BJ (cell line): ENCODE data around the gene BCO1. TPM values are rescaled to one million over a fixed set of nuclear protein-coding genes. Genes with fewer than 3 reads are reported as not detected.

Source experiments
- CTCF ChIA-PET: fragments of 350-600 bp; formaldehyde crosslinking; extraction: SDS; loops from one replicate; lab custom pipeline; 2021; ENCODE audit warnings: antibody characterized with exemption, inconsistent platforms; lab: Yijun Ruan, JAX
- POLR2A ChIA-PET: fragments of 300-600 bp; sonication (Branson Sonifier 250); formaldehyde crosslinking; extraction: SDS; loops from one replicate; lab custom pipeline; 2021; ENCODE audit warnings: antibody characterized with exemption; lab: Charles Lee
- DNase-seq: peaks from one replicate; pipeline ENCODE4 v3.0.0-alpha.2; 2011; ENCODE audit warnings: low read depth
- H3K27me3 ChIP-seq: 2 replicates; pipeline ENCODE4 v1.6.0; 2011; ENCODE audit warnings: low read length; ENCODE audit not compliant: control insufficient read depth, insufficient read depth
- H3K36me3 ChIP-seq: 2 replicates; pipeline ENCODE4 v1.5.1; 2011; ENCODE audit warnings: low read length; ENCODE audit not compliant: control insufficient read depth, insufficient read depth
- H3K4me3 ChIP-seq: 2 replicates; pipeline ENCODE4 v1.5.1; 2011; ENCODE audit warnings: low read depth, mild to moderate bottlenecking, control low read depth, low read length
- polyA plus RNA-seq: library from polyadenylated mRNA; depleted of rRNA; stranded (reverse); fragments of >200 nt; gene quantifications from 2 replicates; pipeline ENCODE4 v1.2.3, GENCODE V29; 2011
- TF ChIP-seq, protein P1 (sequence below): IDR thresholded peaks from 2 replicates; pipeline ENCODE4 v1.5.1; 2011; ENCODE audit warnings: low read depth, mild to moderate bottlenecking, control low read depth, inconsistent platforms, low read length, moderate library complexity; ENCODE audit not compliant: insufficient read depth

BCO1 gene
- polyA plus RNA-seq, 1 experiment, result not detected

DNA sequence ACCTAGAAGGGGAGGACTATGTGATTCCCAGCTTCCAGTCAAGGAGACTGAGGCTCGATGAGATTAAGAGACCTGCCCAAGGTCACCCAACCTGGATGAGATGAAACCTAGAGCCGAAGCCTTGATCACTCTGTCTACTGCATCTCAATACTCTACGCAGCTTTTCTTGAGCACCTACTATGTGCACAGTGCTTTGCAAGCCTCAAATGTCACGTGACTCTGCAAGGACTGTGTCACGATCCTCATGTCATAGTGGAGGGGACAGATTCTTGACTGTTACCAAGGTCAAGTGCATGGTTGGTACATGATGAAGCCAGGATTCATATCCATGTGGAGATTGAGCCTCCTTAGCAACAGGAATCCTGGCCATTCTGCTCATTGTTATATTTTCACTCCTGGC is 14.7 kb downstream of the BCO1 start:
- CTCF ChIA-PET, result interaction anchor here (4.2 kb wide), 1 partner anchor 8 kb away, joined by 19 read pairs; no protein-coding TSS in a partner anchor
- H3K36me3 ChIP-seq, result no peaks in the 10 kb centered on the region
- no peak overlapping the region for H3K4me3 ChIP-seq
- TF ChIP-seq, protein P1, sequence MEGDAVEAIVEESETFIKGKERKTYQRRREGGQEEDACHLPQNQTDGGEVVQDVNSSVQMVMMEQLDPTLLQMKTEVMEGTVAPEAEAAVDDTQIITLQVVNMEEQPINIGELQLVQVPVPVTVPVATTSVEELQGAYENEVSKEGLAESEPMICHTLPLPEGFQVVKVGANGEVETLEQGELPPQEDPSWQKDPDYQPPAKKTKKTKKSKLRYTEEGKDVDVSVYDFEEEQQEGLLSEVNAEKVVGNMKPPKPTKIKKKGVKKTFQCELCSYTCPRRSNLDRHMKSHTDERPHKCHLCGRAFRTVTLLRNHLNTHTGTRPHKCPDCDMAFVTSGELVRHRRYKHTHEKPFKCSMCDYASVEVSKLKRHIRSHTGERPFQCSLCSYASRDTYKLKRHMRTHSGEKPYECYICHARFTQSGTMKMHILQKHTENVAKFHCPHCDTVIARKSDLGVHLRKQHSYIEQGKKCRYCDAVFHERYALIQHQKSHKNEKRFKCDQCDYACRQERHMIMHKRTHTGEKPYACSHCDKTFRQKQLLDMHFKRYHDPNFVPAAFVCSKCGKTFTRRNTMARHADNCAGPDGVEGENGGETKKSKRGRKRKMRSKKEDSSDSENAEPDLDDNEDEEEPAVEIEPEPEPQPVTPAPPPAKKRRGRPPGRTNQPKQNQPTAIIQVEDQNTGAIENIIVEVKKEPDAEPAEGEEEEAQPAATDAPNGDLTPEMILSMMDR, result no peak
- H3K27me3 ChIP-seq, result no peaks in the 10 kb centered on the region; the same call in none of the 2 replicates
- POLR2A ChIA-PET, result no interaction called here
- DNase-seq, result no peak

DNA sequence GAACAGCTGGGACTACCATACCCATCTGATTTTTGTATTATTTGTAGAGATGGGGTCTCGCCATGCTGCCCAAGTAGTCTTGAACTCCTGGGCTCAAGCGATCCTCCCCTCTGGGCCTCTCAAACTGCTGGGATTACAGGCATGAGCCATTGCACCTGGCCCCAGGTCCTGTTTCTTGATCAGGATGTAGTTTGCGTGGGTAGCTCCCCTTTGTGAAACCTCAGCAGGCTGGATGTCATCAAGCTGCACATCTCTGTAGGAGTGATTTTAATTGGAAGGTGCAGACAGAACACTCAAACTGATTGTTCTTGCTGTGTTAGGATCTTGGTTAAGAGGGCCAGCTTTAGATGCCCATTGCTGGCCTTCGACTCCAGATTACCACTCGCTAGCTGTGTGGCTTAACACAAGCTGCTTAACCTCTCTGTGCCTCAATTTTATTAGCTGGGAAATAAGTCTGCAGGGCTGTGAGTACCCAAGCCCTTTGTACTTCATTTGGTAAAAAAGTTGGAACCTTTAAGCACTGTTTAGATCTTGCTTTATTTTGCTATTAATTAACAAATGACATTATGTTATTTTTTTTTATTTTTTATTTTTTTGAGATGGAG is 16.5 kb downstream of the BCO1 start:
- POLR2A ChIA-PET, result no interaction called here
- Histone ChIP-seq H3K27me3 (no peaks in the 10 kb centered on the region; the same call in none of the 2 replicates), H3K4me3 (no peak overlapping the region), H3K36me3 (no peaks in the 10 kb centered on the region)
- TF ChIP-seq, protein P1, result no peak
- CTCF ChIA-PET, result interaction anchor here (1.8 kb wide), 1 partner anchor 9 kb away, joined by 4 read pairs; no protein-coding TSS in a partner anchor
- DNase-seq, result no peak

DNA sequence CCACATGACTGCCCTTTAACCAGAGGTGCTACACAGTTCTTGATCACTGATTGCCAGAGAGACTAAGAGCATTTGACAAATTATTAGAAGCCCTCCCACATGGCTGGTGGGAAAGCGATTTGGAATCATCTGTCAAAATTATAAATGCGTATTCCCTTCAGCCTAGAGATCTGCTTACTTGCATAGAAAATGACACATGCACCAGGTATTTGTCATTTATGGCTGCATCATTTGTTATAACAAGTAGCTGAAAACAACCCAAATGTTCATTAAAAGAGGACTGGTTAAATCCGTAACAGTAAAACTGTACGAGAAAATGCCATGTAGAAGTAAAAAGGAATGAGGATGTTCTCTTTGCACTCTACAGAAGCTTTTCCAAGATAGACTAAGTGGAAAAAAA is 21.4 kb downstream of the BCO1 start:
- POLR2A ChIA-PET, result interaction anchor here (0.6 kb wide), 1 partner anchor 56 kb away, joined by 7 read pairs; no protein-coding TSS in a partner anchor
- H3K36me3 ChIP-seq, result no peaks in the 10 kb centered on the region
- TF ChIP-seq, protein P1, result no peak
- no peaks in the 10 kb centered on the region; the same call in 1 of the 2 replicates for H3K27me3 ChIP-seq
- no peak overlapping the region for H3K4me3 ChIP-seq
- DNase-seq, result no peak
- CTCF ChIA-PET, result interaction anchor here (0.7 to 3.2 kb wide), 5 partner anchors 9 to 82 kb away, joined by 3 to 19 read pairs (median 7); partner anchors contain the start of gene BCO1

DNA sequence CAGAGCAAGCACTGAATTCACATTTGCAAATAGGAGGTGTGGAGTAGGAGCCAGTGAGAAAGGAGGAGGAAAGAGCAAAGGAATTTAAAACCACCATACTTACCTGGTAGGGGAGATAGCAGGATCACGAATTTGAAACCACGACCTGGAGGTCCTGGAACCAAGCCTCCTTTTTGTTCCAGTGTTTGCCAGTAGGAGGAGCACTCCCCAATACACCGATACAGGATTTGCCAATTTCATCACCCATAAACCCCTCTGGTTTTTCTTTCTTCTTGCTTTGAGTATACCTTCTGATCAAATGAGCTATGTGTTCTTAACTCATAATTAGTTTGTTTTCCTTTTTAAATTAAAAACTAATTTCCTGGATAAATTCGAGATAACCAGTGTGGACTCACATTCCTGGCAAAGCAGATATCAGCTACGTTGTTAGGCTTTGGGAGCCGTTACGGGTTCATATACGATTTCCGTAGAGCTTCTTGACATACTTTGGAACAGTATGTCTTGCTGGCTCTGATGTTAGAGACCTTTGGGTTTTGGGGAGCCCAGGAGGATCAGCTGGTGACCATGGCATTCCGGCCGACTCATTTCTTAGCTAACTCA is 22.7 kb downstream of the BCO1 start:
- Histone ChIP-seq H3K27me3 (no peaks in the 10 kb centered on the region; the same call in 1 of the 2 replicates), H3K4me3 (no peak overlapping the region), H3K36me3 (no peaks in the 10 kb centered on the region)
- TF ChIP-seq, protein P1, result peak; percentile 72
- ChIA-PET POLR2A (no interaction called here), CTCF (interaction anchor here (0.7 to 3.2 kb wide), 17 partner anchors 9 to 476 kb away, joined by 3 to 19 read pairs (median 5); partner anchors contain the start of gene BCO1)
- no peak for DNase-seq
